AG04450 (cell line): ENCODE measurements around the gene HOXA10. TPM values are rescaled to one million over a fixed set of nuclear protein-coding genes. Genes with fewer than 3 reads are reported as not detected.

Source experiments
- CTCF ChIA-PET: fragments of 300-600, 350-600 bp; formaldehyde crosslinking; extraction: SDS; loops from one replicate; lab custom pipeline; 2022; ENCODE audit warnings: antibody characterized with exemption, inconsistent platforms; lab: Charles Lee
- POLR2A ChIA-PET: fragments of 350-600 bp; formaldehyde crosslinking; extraction: SDS; loops from one replicate; lab custom pipeline; 2021; ENCODE audit warnings: antibody characterized with exemption, inconsistent platforms; lab: Yijun Ruan, JAX
- DNase-seq: peaks from one replicate; pipeline ENCODE4 v3.0.0-alpha.2; 2011; ENCODE audit warnings: low read depth, low spot score
- H3K27ac ChIP-seq: one replicate; pipeline ENCODE4 v1.5.1; 2012; ENCODE audit warnings: low read depth, low read length, control low read depth
- H3K27me3 ChIP-seq: one replicate; pipeline ENCODE4 v1.6.0; 2012; ENCODE audit warnings: low read length; ENCODE audit not compliant: control insufficient read depth, insufficient read depth
- H3K4me3 ChIP-seq: 2 replicates; pipeline ENCODE4 v1.5.1; 2011; ENCODE audit warnings: mild to moderate bottlenecking, low read depth, low read length, control low read depth
- H3K9me3 ChIP-seq: 2 replicates; pipeline ENCODE4 v1.5.1; 2012; ENCODE audit warnings: low read length; ENCODE audit not compliant: control insufficient read depth, insufficient read depth
- CTCF ChIP-seq: IDR thresholded peaks from 2 replicates; pipeline ENCODE4 v1.5.1; 2011; ENCODE audit warnings: low read depth, low read length, control low read depth, inconsistent platforms
- polyA plus RNA-seq: library from polyadenylated mRNA; depleted of rRNA; stranded (reverse); fragments of >200 nt; gene quantifications from 2 replicates; pipeline ENCODE4 v1.2.3, GENCODE V29; 2011

The HOXA10 gene
- polyA plus RNA-seq, 1 experiment, result 0.47 TPM

DNA sequence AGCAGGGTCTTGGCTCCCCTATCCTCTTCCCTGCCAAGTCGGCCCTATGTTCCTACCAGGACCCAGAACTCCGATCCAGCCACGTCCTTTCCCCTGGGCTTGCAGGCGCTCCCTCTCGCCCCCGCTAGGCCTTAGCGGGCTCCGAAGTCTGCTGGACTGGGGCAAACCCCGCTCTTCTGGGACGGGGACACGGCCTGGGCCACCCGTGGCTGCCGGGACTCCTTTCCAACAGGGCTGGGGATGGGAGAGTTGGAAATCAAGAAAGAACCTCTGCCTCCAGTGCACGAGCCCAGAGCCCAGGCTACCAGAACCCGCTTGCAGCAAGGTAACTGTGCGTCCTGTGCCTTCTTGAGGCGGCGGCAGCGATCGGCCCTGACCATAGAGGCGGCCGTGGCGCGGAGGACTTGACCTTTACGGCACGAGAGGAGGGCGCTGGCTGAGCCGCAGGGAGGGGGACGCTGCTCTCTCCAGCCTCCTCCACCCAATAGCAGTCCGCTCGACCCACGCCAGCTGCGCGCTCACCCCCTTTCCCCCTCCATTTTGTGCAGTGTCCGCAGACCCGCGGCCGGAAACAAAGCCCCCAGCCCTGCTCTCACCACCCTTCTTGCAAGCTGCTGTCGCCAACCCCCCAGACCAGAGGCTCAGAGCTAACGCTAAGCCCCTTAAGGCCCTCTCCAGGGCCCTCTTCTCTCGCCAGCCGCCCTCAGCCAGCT lies 17.9 kb upstream of the HOXA10 start:
- Histone ChIP-seq H3K9me3 (peaks cover 15% of the 10 kb centered on the region; the same call in 1 of the 2 replicates), H3K4me3 (no peak overlapping the region), H3K27me3 (peaks cover 88% of the 10 kb centered on the region), H3K27ac (no peak overlapping the region)
- DNase-seq, result no peak
- ChIA-PET POLR2A (interaction anchor here (0.6 kb wide), 1 partner anchor 908 kb away, joined by 3 read pairs; no protein-coding TSS in a partner anchor), CTCF (interaction anchor here (1.0 kb wide), 1 partner anchor 907 kb away, joined by 3 read pairs; no protein-coding TSS in a partner anchor)
- TF ChIP-seq CTCF, result no peak

- peaks cover 15% of the 10 kb centered on the region; the same call in 1 of the 2 replicates for H3K9me3 ChIP-seq
- ChIA-PET POLR2A (no interaction called here), CTCF (interaction anchor here (2.3 kb wide), 1 partner anchor 12 kb away, joined by 16 read pairs; no protein-coding TSS in a partner anchor)
- no peak for TF ChIP-seq CTCF
- no peak for DNase-seq
- H3K27me3 ChIP-seq, result peaks cover 91% of the 10 kb centered on the region
- no peak overlapping the region for H3K27ac ChIP-seq
- H3K4me3 ChIP-seq, result no peak overlapping the region
Observed at GRCh38 chr7:27191161-27191731, 17.1 kb upstream of the HOXA10 start.

DNA sequence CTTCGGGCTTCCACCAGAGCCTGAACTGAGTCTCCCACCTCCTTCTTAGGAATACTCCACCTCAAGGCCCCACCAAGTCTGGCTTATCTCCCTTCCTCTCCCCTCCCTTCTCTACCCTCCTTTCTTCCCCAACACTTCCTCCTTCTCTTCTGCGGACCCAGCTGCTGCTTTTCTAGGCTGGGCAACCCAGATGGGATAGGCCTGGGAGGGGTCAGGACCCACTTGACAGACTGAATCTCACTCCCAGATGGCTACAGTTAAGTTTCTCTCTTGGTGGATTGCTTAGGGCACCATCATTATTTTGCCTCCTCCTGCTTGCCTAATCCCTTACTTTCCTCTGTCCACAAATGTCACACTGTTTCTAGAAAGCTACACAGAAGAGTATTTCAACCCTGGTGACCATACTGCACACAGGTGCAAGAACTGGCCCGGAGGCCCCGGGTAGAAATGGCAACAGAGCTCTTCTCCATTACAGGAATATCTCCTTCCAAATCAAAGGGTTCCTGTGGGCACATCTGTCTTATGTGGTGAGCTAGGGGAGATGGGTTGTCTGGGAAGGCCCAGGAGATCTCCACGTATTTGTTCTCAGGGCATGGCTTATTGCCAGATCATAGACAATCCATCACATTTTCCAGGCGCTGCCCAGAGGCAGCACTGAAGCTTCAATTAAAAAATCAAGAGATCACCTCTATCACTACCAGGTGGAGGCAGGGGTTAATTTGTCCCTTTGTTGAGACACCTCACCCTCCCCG lies 16.1 kb upstream of the HOXA10 start:
- peaks cover 22% of the 10 kb centered on the region; the same call in 1 of the 2 replicates for H3K9me3 ChIP-seq
- TF ChIP-seq CTCF, result no peak
- no peak overlapping the region for H3K4me3 ChIP-seq
- POLR2A ChIA-PET, result no interaction called here
- CTCF ChIA-PET, result interaction anchor here (1.2 to 2.3 kb wide), 2 partner anchors 11 to 1297 kb away, joined by 3 to 16 read pairs; no protein-coding TSS in a partner anchor
- peaks cover 97% of the 10 kb centered on the region for H3K27me3 ChIP-seq
- no peak overlapping the region for H3K27ac ChIP-seq
- DNase-seq, result no peak

DNA sequence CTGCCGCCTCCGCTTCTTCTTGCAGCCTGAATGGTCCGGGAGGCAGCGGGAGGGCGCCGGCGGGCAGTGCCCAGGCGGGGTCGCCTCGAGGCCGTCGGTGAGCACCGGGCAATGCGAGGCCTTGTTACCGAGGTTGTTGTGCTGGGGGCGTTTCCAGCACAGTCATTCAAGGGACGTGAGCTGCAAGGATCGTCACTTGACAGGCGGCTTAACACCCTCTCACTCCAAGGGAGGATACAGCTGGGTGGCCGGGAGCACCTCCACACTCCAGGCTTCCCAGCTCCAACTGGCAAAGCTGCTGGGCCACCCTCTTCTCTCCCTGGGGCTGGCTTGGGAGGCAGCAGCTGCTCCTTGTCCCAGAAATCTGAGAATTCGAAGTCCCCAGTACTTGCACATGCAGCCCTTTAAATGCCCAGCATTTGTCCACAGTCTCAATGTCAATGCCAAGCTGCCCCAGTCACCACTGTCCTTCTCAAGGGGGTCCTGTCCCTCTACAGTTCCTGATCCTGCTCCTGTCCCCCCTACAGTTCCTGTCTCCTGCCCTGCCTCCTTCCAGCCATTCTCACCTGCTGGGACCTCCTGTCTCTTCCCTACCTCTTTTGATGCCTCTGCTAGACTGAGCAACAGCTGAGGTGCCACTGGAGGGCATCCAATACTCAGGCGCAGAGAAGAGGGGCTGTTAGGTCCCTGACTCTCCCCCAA lies 15.3 kb upstream of the HOXA10 start:
- CTCF ChIA-PET, result interaction anchor here (1.2 to 2.3 kb wide), 2 partner anchors 10 to 1297 kb away, joined by 3 to 16 read pairs; no protein-coding TSS in a partner anchor
- no peak for TF ChIP-seq CTCF
- Histone ChIP-seq H3K4me3 (no peak overlapping the region), H3K27me3 (peaks cover 97% of the 10 kb centered on the region), H3K9me3 (peaks cover 25% of the 10 kb centered on the region; the same call in 1 of the 2 replicates), H3K27ac (no peak overlapping the region)
- POLR2A ChIA-PET, result interaction anchor here (0.6 kb wide), 1 partner anchor 605 kb away, joined by 11 read pairs; no protein-coding TSS in a partner anchor
- no peak for DNase-seq
